ENCODE data around the gene ELP6. TPM values are rescaled to one million over a fixed set of nuclear protein-coding genes. Genes with fewer than 3 reads are reported as not detected.

Gene ELP6
- total and polyA plus RNA-seq, 2 experiments from 2014 or later = 33.7 to 41.6 TPM

DNA sequence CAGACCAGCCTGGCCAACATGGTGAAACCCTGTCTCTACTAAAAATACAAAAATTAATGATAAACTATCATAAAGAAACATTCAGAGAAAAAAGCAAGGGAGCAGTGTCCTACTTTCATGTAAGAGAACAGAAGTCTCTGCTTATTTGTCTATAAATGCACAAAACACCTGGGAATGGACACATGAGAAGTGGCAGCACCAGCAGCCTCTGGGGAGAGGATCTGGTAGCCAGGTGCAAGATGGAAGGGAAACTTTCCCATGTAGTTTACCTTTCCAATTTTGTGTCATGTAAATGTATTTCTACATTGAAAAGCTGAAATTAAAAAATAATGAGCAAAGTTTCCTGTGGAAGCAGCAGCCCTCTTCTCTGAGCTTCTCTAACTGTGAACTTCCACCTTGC lies 56.5 kb downstream of the ELP6 start:
- H3K9me3 Mint-ChIP-seq = peaks cover 5% of the 10 kb centered on the region; the same call in 1 of the 3 replicates
- Histone ChIP-seq H3K4me1 (ENCODE audit: insufficient read depth) (no peaks in the 10 kb centered on the region; the same call in 1 of the 2 replicates), H3K79me2 (replicated peaks; ENCODE audit: insufficient read depth) (peaks cover 99% of the 10 kb centered on the region), H3F3A (replicated peaks; ENCODE audit: low read depth) (no peaks in the 10 kb centered on the region; the same call in 1 of the 2 replicates), H3K27ac (ENCODE audit: low read depth) (peak overlapping the region; percentile 78; the same call in 1 of the 2 replicates), H3K27me3 (ENCODE audit: insufficient read depth) (no peaks in the 10 kb centered on the region), H3K9me2 (ENCODE audit: insufficient read depth) (no peaks in the 10 kb centered on the region), H3K36me3 (ENCODE audit: insufficient read depth) (0 out of 2 replicates have a peak, but pooled peaks cover 7% of the 10 kb centered on the region), H3K4me2 (no peak overlapping the region), H2AFZ (no peak overlapping the region), H3K4me3 (no peak overlapping the region), H4K20me1 (replicated peaks; ENCODE audit: insufficient read depth) (peaks cover 24% of the 10 kb centered on the region)
- H3K27ac Mint-ChIP-seq = no peak overlapping the region
- no peak for DNase-seq (ENCODE audit: low spot score)
- H3K4me3 Mint-ChIP-seq = no peak overlapping the region
- no peaks in the 10 kb centered on the region for H3K4me1 Mint-ChIP-seq
- H3K27me3 Mint-ChIP-seq (ENCODE audit: insufficient read depth, low read depth, poor library complexity) = peaks cover 4% of the 10 kb centered on the region
- peaks cover 20% of the 10 kb centered on the region for H3K36me3 Mint-ChIP-seq (ENCODE audit: low read depth)
- no peak for TF ChIP-seq JUNB (IDR thresholded peaks at IDR 0.05; ENCODE audit: unreplicated experiment)
- TF ChIP-seq STAT1 (IDR thresholded peaks at IDR 0.05; ENCODE audit: unreplicated experiment) = no peak
- TF ChIP-seq EZH2phosphoT487 (IDR thresholded peaks at IDR 0.05; ENCODE audit: unreplicated experiment) = no peak
- TF ChIP-seq NANOG (IDR thresholded peaks at IDR 0.05; ENCODE audit: borderline replicate concordance) = no peak
- TF ChIP-seq CREB1 (CRISPR knock-in tag; IDR thresholded peaks at IDR 0.05; ENCODE audit: low read depth) = no peak
- TF ChIP-seq ZNF331 (CRISPR knock-in tag; IDR thresholded peaks at IDR 0.05; ENCODE audit: low read depth) = no peak
- TF ChIP-seq, protein P1, sequence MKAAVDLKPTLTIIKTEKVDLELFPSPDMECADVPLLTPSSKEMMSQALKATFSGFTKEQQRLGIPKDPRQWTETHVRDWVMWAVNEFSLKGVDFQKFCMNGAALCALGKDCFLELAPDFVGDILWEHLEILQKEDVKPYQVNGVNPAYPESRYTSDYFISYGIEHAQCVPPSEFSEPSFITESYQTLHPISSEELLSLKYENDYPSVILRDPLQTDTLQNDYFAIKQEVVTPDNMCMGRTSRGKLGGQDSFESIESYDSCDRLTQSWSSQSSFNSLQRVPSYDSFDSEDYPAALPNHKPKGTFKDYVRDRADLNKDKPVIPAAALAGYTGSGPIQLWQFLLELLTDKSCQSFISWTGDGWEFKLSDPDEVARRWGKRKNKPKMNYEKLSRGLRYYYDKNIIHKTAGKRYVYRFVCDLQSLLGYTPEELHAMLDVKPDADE (IDR thresholded peaks at IDR 0.05) = no peak
- TF ChIP-seq POLR2AphosphoS5 (IDR thresholded peaks at IDR 0.05; ENCODE audit: low read depth) = no peak
- no peak for ATAC-seq

DNA sequence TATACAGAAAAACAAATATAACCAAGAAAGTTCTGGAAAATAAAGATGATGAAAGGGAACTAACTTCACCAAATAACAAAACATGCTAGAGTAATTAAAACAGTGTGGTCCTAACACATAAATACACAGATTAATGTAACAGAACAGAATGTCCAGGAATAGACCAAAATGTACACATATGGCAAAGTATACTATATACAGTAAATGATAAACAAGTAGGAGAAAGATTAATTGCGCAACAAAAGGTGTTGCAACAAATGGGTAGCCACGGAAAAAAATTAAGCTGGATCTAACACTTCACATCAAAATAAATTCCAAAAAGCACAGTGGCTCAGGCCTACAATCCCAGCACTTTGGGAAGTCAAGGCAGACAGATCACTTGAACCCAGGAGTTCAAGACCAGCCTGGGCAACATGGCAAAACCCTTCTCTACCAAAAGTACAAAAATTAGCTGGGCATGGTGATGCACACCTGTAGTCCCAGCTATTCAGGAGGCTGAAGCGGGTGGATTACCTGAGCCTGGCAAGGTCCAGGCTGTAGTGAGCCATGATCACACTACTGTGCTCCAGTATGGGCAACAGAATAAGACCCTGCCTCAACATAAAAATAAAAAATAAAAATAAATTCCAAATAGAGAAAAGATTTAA lies 57.6 kb downstream of the ELP6 start:
- Mint-ChIP-seq H3K36me3 (ENCODE audit: low read depth) (peaks cover 16% of the 10 kb centered on the region), H3K27ac (no peak overlapping the region), H3K27me3 (ENCODE audit: insufficient read depth, low read depth, poor library complexity) (peaks cover 2% of the 10 kb centered on the region), H3K4me3 (no peak overlapping the region), H3K4me1 (no peaks in the 10 kb centered on the region), H3K9me3 (peaks cover 5% of the 10 kb centered on the region; the same call in 1 of the 3 replicates)
- no peaks in the 10 kb centered on the region for H3K27me3 ChIP-seq (ENCODE audit: insufficient read depth)
- H3K4me2 ChIP-seq = no peak overlapping the region
- no peaks in the 10 kb centered on the region for H3K9me2 ChIP-seq (ENCODE audit: insufficient read depth)
- H3K4me1 ChIP-seq (ENCODE audit: insufficient read depth) = no peaks in the 10 kb centered on the region; the same call in 1 of the 2 replicates
- H3K4me3 ChIP-seq = no peak overlapping the region
- H4K20me1 ChIP-seq (replicated peaks; ENCODE audit: insufficient read depth) = peaks cover 21% of the 10 kb centered on the region
- no peak overlapping the region for H2AFZ ChIP-seq
- peaks cover 99% of the 10 kb centered on the region for H3K79me2 ChIP-seq (replicated peaks; ENCODE audit: insufficient read depth)
- ATAC-seq (no peak), DNase-seq (ENCODE audit: low spot score) (no peak)
- H3F3A ChIP-seq (replicated peaks; ENCODE audit: low read depth) = no peaks in the 10 kb centered on the region; the same call in 1 of the 2 replicates
- no peak overlapping the region for H3K27ac ChIP-seq (ENCODE audit: low read depth)
- 0 out of 2 replicates have a peak, but pooled peaks cover 7% of the 10 kb centered on the region for H3K36me3 ChIP-seq (ENCODE audit: insufficient read depth)
- TF ChIP-seq POLR2AphosphoS5 (IDR thresholded peaks at IDR 0.05; ENCODE audit: low read depth) (no peak), NANOG (IDR thresholded peaks at IDR 0.05; ENCODE audit: borderline replicate concordance) (no peak), JUNB (IDR thresholded peaks at IDR 0.05; ENCODE audit: unreplicated experiment) (no peak), EZH2phosphoT487 (IDR thresholded peaks at IDR 0.05; ENCODE audit: unreplicated experiment) (no peak), ZNF331 (CRISPR knock-in tag; IDR thresholded peaks at IDR 0.05; ENCODE audit: low read depth) (no peak)
- TF ChIP-seq, protein P1 (IDR thresholded peaks at IDR 0.05) = no peak
- TF ChIP-seq, protein P2, sequence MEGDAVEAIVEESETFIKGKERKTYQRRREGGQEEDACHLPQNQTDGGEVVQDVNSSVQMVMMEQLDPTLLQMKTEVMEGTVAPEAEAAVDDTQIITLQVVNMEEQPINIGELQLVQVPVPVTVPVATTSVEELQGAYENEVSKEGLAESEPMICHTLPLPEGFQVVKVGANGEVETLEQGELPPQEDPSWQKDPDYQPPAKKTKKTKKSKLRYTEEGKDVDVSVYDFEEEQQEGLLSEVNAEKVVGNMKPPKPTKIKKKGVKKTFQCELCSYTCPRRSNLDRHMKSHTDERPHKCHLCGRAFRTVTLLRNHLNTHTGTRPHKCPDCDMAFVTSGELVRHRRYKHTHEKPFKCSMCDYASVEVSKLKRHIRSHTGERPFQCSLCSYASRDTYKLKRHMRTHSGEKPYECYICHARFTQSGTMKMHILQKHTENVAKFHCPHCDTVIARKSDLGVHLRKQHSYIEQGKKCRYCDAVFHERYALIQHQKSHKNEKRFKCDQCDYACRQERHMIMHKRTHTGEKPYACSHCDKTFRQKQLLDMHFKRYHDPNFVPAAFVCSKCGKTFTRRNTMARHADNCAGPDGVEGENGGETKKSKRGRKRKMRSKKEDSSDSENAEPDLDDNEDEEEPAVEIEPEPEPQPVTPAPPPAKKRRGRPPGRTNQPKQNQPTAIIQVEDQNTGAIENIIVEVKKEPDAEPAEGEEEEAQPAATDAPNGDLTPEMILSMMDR (conservative IDR thresholded peaks at IDR 0.05; ENCODE audit: low read depth in 2 of 2) = no peak
- TF ChIP-seq, protein P3, sequence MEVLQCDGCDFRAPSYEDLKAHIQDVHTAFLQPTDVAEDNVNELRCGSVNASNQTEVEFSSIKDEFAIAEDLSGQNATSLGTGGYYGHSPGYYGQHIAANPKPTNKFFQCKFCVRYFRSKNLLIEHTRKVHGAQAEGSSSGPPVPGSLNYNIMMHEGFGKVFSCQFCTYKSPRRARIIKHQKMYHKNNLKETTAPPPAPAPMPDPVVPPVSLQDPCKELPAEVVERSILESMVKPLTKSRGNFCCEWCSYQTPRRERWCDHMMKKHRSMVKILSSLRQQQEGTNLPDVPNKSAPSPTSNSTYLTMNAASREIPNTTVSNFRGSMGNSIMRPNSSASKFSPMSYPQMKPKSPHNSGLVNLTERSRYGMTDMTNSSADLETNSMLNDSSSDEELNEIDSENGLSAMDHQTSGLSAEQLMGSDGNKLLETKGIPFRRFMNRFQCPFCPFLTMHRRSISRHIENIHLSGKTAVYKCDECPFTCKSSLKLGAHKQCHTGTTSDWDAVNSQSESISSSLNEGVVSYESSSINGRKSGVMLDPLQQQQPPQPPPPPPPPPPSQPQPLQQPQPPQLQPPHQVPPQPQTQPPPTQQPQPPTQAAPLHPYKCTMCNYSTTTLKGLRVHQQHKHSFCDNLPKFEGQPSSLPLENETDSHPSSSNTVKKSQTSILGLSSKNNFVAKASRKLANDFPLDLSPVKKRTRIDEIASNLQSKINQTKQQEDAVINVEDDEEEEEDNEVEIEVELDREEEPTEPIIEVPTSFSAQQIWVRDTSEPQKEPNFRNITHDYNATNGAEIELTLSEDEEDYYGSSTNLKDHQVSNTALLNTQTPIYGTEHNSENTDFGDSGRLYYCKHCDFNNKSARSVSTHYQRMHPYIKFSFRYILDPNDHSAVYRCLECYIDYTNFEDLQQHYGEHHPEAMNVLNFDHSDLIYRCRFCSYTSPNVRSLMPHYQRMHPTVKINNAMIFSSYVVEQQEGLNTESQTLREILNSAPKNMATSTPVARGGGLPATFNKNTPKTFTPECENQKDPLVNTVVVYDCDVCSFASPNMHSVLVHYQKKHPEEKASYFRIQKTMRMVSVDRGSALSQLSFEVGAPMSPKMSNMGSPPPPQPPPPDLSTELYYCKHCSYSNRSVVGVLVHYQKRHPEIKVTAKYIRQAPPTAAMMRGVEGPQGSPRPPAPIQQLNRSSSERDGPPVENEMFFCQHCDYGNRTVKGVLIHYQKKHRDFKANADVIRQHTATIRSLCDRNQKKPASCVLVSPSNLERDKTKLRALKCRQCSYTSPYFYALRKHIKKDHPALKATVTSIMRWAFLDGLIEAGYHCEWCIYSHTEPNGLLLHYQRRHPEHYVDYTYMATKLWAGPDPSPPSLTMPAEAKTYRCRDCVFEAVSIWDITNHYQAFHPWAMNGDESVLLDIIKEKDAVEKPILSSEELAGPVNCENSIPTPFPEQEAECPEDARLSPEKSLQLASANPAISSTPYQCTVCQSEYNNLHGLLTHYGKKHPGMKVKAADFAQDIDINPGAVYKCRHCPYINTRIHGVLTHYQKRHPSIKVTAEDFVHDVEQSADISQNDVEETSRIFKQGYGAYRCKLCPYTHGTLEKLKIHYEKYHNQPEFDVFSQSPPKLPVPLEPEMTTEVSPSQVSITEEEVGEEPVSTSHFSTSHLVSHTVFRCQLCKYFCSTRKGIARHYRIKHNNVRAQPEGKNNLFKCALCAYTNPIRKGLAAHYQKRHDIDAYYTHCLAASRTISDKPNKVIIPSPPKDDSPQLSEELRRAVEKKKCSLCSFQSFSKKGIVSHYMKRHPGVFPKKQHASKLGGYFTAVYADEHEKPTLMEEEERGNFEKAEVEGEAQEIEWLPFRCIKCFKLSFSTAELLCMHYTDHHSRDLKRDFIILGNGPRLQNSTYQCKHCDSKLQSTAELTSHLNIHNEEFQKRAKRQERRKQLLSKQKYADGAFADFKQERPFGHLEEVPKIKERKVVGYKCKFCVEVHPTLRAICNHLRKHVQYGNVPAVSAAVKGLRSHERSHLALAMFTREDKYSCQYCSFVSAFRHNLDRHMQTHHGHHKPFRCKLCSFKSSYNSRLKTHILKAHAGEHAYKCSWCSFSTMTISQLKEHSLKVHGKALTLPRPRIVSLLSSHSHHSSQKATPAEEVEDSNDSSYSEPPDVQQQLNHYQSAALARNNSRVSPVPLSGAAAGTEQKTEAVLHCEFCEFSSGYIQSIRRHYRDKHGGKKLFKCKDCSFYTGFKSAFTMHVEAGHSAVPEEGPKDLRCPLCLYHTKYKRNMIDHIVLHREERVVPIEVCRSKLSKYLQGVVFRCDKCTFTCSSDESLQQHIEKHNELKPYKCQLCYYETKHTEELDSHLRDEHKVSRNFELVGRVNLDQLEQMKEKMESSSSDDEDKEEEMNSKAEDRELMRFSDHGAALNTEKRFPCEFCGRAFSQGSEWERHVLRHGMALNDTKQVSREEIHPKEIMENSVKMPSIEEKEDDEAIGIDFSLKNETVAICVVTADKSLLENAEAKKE (CRISPR knock-in tag; IDR thresholded peaks at IDR 0.05) = no peak

Measured in GM23338 (cell line).